ENCODE data around the gene TXNRD2.

Gene TXNRD2

GRCh38 chr22:19855504-19856409, 85.9 kb downstream of the TXNRD2 start:
- peak; percentile 81 to 84 for DNase-seq

- peak; percentile 95 to 97 for DNase-seq
Measured at GRCh38 chr22:19854778-19855503, 86.7 kb downstream of the TXNRD2 start, which contains the start of the genes GNB1L and RTL10. Gene GNB1L, minus strand, starts transcription at chr22:19854874. Its CDS starts 33,519 bp downstream, at chr22:19821355. Gene RTL10, minus strand, starts transcription at chr22:19854874. Its CDS starts 2,613 bp downstream, at chr22:19852261.

- peak in 1 of 2 experiments; percentile 56 for DNase-seq
Measured at GRCh38 chr22:19853879-19854777, 87.5 kb downstream of the TXNRD2 start.

GRCh38 chr22:19853058-19853878, 88.3 kb downstream of the TXNRD2 start:
- DNase-seq: no peak

GRCh38 chr22:19852177-19852781, 89.3 kb downstream of the TXNRD2 start:
- DNase-seq: no peak

DNA sequence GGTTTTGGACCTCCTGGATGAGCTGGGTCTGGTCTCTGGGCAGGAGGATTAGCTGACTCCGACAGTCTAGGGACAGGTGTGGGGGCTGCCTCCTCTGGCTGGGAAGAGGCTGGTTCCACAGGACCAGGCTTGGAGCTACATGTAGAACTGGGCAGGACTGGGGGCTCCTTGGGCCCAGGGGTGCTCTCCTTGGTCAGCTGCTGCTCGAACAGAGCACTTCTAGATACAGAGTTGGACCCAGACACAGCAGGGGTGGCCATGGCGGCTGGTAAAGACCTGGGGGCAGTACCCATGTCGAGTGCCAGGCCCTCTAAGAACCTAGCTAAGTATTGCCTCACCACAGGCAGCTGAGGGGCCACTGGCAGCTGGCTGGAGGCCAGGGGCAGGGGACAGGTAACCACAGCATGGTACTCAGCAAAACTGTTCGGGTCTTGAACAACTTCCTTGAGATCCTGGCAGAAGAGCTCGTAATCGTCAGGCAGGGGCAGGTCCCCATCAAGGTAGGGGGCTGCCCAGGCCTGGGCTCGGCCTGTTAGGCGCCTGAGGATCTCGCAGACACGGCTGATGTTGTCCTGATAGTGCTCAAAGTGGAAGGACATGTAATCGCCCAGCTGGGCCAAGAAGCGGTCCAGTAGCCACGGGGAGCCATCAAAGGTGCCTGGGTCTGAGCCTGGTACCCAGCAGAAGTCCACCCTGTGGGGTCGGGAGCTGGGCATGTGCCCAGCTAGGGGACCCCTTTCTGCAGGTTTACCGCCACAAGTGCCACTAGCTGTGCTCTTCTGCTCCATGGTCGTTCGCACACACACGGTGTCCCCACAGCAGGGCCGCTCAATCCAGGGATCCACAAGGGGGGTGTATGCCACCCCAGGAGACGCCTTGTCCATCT, 90.1 kb downstream of the TXNRD2 start:
- DNase-seq: no peak

- no peak for DNase-seq
Measured at GRCh38 chr22:19850763-19851109, 90.9 kb downstream of the TXNRD2 start.

GRCh38 chr22:19849835-19850762, 91.5 kb downstream of the TXNRD2 start:
- no peak for DNase-seq

GRCh38 chr22:19848298-19849224, 93.1 kb downstream of the TXNRD2 start:
- DNase-seq: no peak

DNA sequence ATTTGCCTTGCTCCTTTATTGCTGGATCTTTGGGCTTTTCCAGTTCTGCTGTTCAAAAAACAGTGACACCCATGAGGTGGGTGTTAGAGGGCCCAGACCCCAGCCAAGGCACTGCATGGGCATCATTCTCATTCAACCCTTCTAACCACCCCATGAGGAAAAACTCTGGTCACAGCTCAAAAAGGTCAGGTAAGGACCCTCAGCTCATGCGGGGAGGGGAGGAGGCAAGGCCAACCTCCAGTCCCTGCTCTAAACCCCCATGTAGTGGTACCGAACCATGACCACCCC, 94.3 kb downstream of the TXNRD2 start:
- DNase-seq: no peak

DNA sequence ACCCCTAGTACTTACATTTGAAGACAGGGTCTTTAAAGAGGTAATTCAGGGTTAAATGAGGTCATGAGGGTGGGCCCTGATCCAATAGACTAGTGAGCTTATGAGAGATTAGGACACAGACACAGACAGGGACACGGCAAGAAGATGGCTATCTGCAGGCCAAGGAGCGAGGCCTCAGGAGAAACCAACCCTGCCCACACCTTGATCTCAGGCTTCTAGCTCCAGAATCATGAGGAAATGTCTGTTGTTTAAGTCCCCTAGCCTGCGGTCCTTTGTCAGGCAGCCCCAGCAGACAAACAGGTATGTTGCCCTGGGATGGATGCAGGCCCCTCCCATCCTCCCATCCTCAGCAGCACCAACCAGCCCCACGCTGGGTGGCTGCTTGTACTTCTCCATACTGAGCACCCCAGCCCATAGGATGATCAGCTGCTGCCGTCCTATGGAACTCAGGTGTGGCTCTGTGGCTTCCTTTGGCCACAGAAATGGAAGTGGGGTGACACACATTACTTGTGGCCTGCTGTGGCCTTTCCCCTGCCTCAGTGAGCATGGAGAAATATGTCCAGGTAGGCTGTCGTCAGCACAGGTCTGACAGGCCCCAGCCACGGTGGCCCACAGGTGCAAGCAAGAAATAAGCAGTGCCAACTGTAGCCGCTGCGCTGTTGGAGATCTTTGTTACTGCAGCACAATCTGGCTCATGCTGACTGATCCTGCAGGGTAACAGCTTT, 94.8 kb downstream of the TXNRD2 start:
- DNase-seq: no peak

DNA sequence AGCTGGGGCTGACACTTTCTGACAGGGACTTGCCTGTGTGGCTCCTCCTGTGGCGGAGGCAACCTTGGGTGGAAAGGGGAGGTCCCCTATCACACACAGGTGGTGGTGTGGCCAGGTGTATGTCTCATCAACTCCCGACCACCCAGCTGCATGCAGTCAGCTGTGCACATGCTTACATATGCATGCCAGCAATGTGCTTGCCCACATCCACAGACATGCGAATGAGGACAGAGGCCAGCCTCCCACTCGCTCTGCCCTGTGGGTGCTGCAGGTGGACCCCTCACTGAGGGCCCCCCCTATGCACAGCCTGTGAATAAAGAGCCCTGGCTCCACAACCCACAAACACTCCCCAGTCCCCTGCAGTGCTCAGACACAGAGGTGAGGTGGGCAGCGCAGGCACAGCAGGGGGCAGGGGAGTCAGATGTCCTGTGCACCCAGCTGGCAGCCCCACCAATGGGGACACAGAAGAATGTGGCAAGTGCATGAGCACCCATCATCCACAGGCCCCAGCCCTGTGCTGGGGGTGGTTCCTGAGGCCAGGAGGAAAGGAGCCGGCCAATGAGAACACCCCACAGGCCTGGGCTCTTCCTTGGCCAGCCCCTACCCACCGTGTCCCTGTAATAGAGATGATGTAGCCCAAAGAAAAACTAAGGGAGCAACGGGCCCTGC, 96.4 kb downstream of the TXNRD2 start:
- DNase-seq: no peak

DNA sequence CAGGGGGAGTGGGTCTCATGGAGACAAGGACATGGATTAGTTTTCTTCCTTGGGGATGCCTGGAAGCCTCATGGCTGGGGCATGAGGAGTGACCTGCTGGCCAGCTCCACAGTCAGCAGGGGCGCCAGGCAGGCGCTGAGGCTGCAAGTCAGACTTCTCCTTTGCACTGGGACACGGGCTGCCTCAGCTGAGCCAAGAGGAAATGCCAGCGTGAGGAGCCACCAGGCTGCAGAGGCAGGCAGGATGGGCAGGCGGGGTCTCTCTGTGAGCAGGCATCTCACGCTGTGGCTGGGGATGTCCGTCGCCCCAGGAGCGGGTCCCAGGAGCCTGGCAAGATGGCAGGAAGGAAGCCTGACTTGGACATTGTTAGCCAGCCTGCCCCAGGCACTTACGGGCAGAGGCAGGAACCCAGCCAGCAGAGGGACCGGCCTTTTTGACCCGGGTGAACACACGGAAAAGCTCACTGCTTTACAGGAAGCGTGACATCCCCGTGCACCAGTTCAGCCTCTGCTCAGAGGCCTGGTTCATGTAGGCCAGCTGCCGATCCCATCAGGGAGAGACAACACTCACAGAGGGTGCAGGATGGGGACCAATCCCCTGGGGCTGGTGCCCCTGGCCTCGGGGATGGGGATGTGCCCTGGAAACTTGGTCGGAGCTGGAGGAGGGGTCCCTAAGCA, 97.1 kb downstream of the TXNRD2 start:
- no peak for DNase-seq

GRCh38 chr22:19843857-19844376, 97.7 kb downstream of the TXNRD2 start:
- DNase-seq: no peak

DNA sequence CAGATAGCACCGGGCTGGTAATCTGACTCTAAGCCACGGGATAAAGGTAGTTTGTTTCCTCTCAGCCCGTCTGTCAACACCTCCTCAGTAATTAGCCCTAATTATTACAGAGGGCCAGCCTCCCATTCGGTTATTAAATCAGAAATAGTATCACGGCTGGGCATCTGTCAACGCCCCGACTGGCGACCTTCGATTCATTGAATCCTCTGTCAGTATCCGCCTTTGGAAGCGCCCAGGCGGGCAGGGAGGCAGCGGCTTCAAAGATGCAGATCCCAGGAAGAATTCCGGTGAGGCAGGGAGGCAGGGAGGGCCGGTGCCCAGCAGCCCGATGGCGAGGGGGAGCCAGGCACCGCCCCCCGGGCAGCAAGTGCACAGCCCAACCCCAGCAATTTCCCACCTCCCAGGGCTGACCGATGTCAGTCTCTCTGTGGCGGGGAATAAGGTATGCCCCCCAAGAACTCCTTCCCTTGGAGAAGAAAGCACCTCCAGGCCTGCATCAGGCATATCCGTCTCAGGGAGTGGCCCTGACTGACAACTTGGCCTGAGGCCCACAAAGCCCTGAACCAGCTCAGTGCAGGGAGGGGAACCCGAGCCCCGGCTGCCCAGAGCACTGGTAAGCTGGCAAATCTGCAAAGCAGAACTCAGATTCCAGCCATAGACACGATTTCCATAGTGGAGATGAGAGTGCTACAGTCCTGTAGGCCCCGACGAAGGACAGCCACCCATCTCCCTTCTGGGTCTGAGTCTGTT, 98.3 kb downstream of the TXNRD2 start:
- no peak for DNase-seq
